Peyer's patch (tissue), 4 donors: Measurements from ENCODE around the gene MAPK8IP2. TPM values are rescaled to one million over a fixed set of nuclear protein-coding genes. Genes with fewer than 3 reads are reported as not detected.
"Not testable (repeated sequence)": the region's sequence is repeated elsewhere in the genome, so short reads cannot be mapped to it uniquely, and the experiment has no call there.

Experiments
- DNase-seq, 3 donors: peaks; one replicate each; pipeline ENCODE4 v3.0.0-alpha.2; 2017 to 2019
- H3K27ac ChIP-seq, 4 donors: fragments of 200-600 bp; sonication (generic); one replicate each; pipeline ENCODE4 v1.5.1; 2016 to 2019
- H3K27me3 ChIP-seq, 2 donors: fragments of 200-600 bp; sonication (generic); one replicate each; pipeline ENCODE4 v1.5.1; 2019
- H3K36me3 ChIP-seq, 3 donors: fragments of 200-600 bp; sonication (generic); one replicate each; pipeline ENCODE4 v1.5.1; 2016 to 2019
- H3K4me1 ChIP-seq, 4 donors: fragments of 200-600 bp; sonication (generic); one replicate each; pipeline ENCODE4 v1.5.1; 2016 to 2019
- H3K4me3 ChIP-seq, 4 donors: fragments of 200-600 bp; sonication (generic); 1 replicate in 3 of 4; 2 replicates in 1 of 4; pipeline ENCODE4 v1.5.1; 2016 to 2019; ENCODE audit warnings: mild to moderate bottlenecking in 1 of 4
- H3K9me3 ChIP-seq, 4 donors: fragments of 200-600 bp; sonication (generic); one replicate each; pipeline ENCODE4 v1.5.1; 2016 to 2019; ENCODE audit warnings: mild to moderate bottlenecking in 1 of 4
- CTCF ChIP-seq, 6 experiments: fragments of 450-650 bp in 4 of 6; fragments of 200-600 bp in 2 of 6; sonication (generic) in 1 of 6; IDR thresholded peaks; one replicate each; pipeline ENCODE4 v1.5.1; 2017 to 2019; ENCODE audit warnings: antibody characterized with exemption in 6 of 6, mild to moderate bottlenecking in 3 of 6, moderate library complexity in 1 of 6
- POLR2A ChIP-seq, 2 donors: fragments of 450-650 bp; IDR thresholded peaks; one replicate each; pipeline ENCODE4 v1.5.1; 2017; ENCODE audit warnings: antibody characterized with exemption in 2 of 2, mild to moderate bottlenecking in 2 of 2, moderate library complexity in 2 of 2
- total RNA-seq, 4 donors: library from RNA; depleted of rRNA; stranded (reverse); fragments of >200 nt; gene quantifications; one replicate each; pipeline ENCODE4 v1.1.0, GENCODE V29; 2016

The MAPK8IP2 gene
- total RNA-seq, 4 donors from 2014 or later = 0.66 to 1.2 (median 0.83) TPM; not detected in 1

GRCh38 chr22:50606165-50606945 is 5.8 kb downstream of the MAPK8IP2 start:
- Histone ChIP-seq H3K27me3 (peaks cover 0 to 19% of the 10 kb centered on the region in 2 donors), H3K9me3 (no peaks in the 10 kb centered on the region), H3K36me3 (no peaks in the 10 kb centered on the region)

GRCh38 chr22:50606946-50607658 is 6.5 kb downstream of the MAPK8IP2 start:
- Histone ChIP-seq H3K27ac (no peak overlapping the region), H3K4me3 (no peak overlapping the region), H3K27me3 (peaks cover 0 to 18% of the 10 kb centered on the region in 2 donors), H3K36me3 (no peaks in the 10 kb centered on the region), H3K4me1 (no peaks in the 10 kb centered on the region), H3K9me3 (no peaks in the 10 kb centered on the region)
- TF ChIP-seq CTCF (IDR thresholded peaks at IDR 0.05) = no peak
- no peak for TF ChIP-seq POLR2A (IDR thresholded peaks at IDR 0.05)
- no peak for DNase-seq

More at GRCh38 chr22:50606165-50606945, 5.8 kb downstream of the MAPK8IP2 start:
- Histone ChIP-seq H3K4me1 (no peaks in the 10 kb centered on the region), H3K4me3 (no peak overlapping the region), H3K27ac (no peak overlapping the region)
- DNase-seq = no peak
- TF ChIP-seq CTCF (IDR thresholded peaks at IDR 0.05) = no peak
- TF ChIP-seq POLR2A (IDR thresholded peaks at IDR 0.05) = no peak

DNA sequence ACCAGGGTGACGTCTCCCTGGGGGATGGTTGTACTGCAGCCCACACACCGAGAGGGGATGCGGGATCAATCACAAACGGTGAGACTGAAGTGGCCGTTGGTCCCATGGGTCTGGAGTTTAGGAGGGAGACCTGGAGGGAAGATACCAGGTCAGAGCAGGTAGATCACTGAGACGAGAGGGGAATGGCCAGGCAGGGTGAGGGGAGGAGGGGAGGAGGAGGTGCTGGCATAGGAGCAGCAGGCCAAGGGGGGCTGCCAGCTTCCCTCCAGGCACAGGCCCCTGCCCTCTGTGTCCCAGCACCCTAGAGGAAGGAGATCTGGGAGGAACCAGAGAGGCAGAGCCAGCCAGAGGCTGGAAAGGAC is 7.0 kb downstream of the MAPK8IP2 start:
- TF ChIP-seq CTCF (IDR thresholded peaks at IDR 0.05) = no peak
- no peak for TF ChIP-seq POLR2A (IDR thresholded peaks at IDR 0.05)
- no peak for DNase-seq
- no peak overlapping the region for H3K4me3 ChIP-seq
- peaks cover 0 to 16% of the 10 kb centered on the region in 2 donors for H3K27me3 ChIP-seq
- no peaks in the 10 kb centered on the region for H3K36me3 ChIP-seq
- no peak overlapping the region for H3K27ac ChIP-seq
- peaks cover 0 to 5% (median 0%) of the 10 kb centered on the region in 4 donors for H3K4me1 ChIP-seq
- no peaks in the 10 kb centered on the region for H3K9me3 ChIP-seq

DNA sequence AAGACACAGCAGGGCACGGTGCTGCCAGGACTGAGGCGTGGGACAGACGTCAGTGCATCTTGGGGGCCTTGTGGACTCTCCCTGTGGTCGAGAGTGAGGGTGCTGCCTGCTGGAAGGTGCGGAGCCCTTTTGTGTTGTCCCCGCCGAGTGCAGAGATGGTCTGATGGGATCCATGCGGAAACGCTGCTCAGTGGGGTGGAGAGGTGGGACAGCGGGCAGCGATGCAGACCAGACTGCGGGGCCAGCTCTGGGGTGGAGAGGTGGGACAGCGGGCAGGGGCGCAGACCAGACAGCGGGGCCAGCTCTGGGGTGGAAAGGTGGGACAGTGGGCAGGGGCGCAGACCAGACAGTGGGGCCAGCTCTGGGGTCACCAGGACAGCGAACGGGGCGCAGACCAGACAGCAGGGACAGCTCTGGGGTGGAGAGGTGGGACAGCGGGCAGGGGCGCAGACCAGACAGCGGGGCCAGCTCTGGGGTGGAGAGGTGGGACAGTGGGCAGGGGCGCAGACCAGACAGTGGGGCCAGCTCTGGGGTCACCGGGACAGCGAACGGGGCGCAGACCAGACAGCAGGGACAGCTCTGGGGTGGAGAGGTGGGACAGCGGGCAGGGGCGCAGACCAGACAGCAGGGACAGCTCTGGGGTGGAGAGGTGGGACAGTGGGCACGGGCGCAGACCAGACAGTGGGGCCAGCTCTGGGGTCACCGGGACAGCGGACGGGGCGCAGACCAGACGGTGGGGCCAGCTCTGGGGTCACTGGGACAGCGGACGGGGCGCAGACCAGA is 7.7 kb downstream of the MAPK8IP2 start:
- DNase-seq, H3K9me3 ChIP-seq, H3K36me3 ChIP-seq, H3K27me3 ChIP-seq, H3K27ac ChIP-seq, H3K4me3 ChIP-seq: not testable (repeated sequence)
- H3K4me1 ChIP-seq = peaks cover 0 to 11% (median under 1%) of the 10 kb centered on the region in 4 donors

DNA sequence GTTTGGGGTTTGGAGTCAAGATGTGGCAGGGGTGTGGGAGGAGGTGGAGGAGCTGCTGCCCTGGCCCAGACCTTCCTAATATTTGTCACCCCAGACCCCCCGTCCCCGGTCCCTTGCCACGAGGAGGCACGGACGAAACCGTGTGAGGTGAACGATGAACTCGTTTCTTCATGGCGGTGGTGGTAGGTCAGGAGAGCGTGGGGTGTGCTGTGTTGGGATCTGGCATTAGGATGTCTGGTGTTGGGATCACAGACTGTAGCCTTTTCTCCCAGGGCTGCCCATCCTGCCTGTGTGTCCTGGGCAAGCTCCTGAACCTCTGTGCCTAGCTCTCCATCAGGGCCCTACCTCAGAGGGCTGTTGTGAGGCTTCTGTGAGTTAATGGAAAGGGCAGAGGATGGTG is 8.4 kb downstream of the MAPK8IP2 start:
- Histone ChIP-seq H3K36me3 (no peaks in the 10 kb centered on the region), H3K27ac (no peak overlapping the region), H3K9me3 (no peaks in the 10 kb centered on the region), H3K27me3 (peaks cover 0 to 2% of the 10 kb centered on the region in 2 donors), H3K4me3 (no peak overlapping the region), H3K4me1 (peaks cover 0 to 19% (median 2%) of the 10 kb centered on the region in 4 donors)
- TF ChIP-seq POLR2A (IDR thresholded peaks at IDR 0.05) = no peak
- no peak for TF ChIP-seq CTCF (IDR thresholded peaks at IDR 0.05)
- no peak for DNase-seq
